K562 (cell line): ENCODE results near the gene SAV1. TPM values are rescaled to one million over a fixed set of nuclear protein-coding genes. Genes with fewer than 3 reads are reported as not detected.

Source experiments
- BRCA1 ChIP-seq, 2 experiments: fragments of 450-650 bp in 1 of 2; sonication (generic) in 1 of 2; formaldehyde crosslinking in 1 of 2; IDR thresholded peaks; 2 replicates each; pipeline versions ENCODE4 v1.5.0 to v1.6.1; 2017 to 2020; ENCODE audit warnings: mild to moderate bottlenecking in 1 of 2, missing genetic modification reagents in 1 of 2
- CSDE1 ChIP-seq, 2 experiments: fragments of 450-650 bp; IDR thresholded peaks; 2 replicates each; pipeline ENCODE4 v1.6.1; 2016; ENCODE audit warnings: mild to moderate bottlenecking in 1 of 2
- KDM1A ChIP-seq, 2 experiments: fragments of 450-650 bp; IDR thresholded peaks; 2 replicates each; pipeline ENCODE4 v1.6.1; 2016; ENCODE audit warnings: mild to moderate bottlenecking in 2 of 2
- NFYB ChIP-seq: IDR thresholded peaks from 2 replicates; pipeline ENCODE4 v1.6.1; 2011; ENCODE audit warnings: mild to moderate bottlenecking, moderate library complexity; ENCODE audit not compliant: insufficient read length; ENCODE audit errors: extremely low read depth
- NRF1 ChIP-seq, 2 experiments: fragments of 450-650 bp; IDR thresholded peaks in 1 of 2; conservative IDR thresholded peaks in 1 of 2; 2 replicates each; pipeline ENCODE4 v1.6.1; 2014; ENCODE audit warnings: mild to moderate bottlenecking in 2 of 2
- PRMT5 ChIP-seq: sonication (generic); formaldehyde crosslinking; IDR thresholded peaks from 2 replicates; pipeline ENCODE4 v1.5.0; 2020; ENCODE audit warnings: missing genetic modification reagents
- PTTG1 ChIP-seq: fragments of 450-650 bp; IDR thresholded peaks from 2 replicates; pipeline ENCODE4 v1.6.1; 2016; ENCODE audit warnings: low read depth, mild to moderate bottlenecking, missing genetic modification characterization, missing compliant biosample characterization
- TAF7 ChIP-seq: fragments of 450-650 bp; IDR thresholded peaks from 2 replicates; pipeline ENCODE4 v1.6.1; 2016; ENCODE audit warnings: missing genetic modification characterization, missing compliant biosample characterization
- polyA plus RNA-seq, 8 experiments: library from polyadenylated mRNA; depleted of rRNA in 4 of 8; stranded (reverse) in 5 of 8; unstranded in 3 of 8; fragments of >200 nt; fragmentation: Nextera tagmentation in 2 of 8; fragmentation: Illumina TruSeq in 1 of 8; extraction: Ambion mirVana in 2 of 8; extraction: Trizol in 1 of 8; gene quantifications; 2 replicates each; pipeline versions ENCODE4 v1.2.1 to v1.2.3, GENCODE V29; 2011 to 2014; ENCODE audit warnings: inconsistent platforms in 1 of 8, missing spikeins in 1 of 8
- total RNA-seq, 7 experiments: library from RNA; depleted of rRNA in 6 of 7; stranded (reverse); fragments of >200 nt in 6 of 7; fragmentation: Illumina TruSeq in 2 of 7; extraction: Trizol in 2 of 7; gene quantifications; 2 replicates each; pipeline versions ENCODE4 v1.2.1 to v1.2.3, GENCODE V29; 2011 to 2021; ENCODE audit warnings: low replicate concordance in 1 of 7
- TF ChIP-seq, protein P1 (sequence below), 2 experiments: IDR thresholded peaks; 2 replicates each; pipeline ENCODE4 v1.6.1; 2011; ENCODE audit warnings: borderline replicate concordance in 1 of 2, control low read depth in 1 of 2, low read depth in 1 of 2, low read length in 1 of 2, mild to moderate bottlenecking in 1 of 2, mixed read lengths in 1 of 2, moderate library complexity in 1 of 2; ENCODE audit not compliant: insufficient read depth in 1 of 2, insufficient read length in 1 of 2, poor library complexity in 1 of 2, severe bottlenecking in 1 of 2; ENCODE audit errors: extremely low read depth in 1 of 2
- TF ChIP-seq, protein P2 (sequence below): sonication (generic); formaldehyde crosslinking; IDR thresholded peaks from 2 replicates; pipeline ENCODE4 v1.5.0; 2020; ENCODE audit warnings: missing genetic modification reagents
- TF ChIP-seq, protein P3 (sequence below): sonication (generic); formaldehyde crosslinking; IDR thresholded peaks from 2 replicates; pipeline ENCODE4 v1.8.0; 2022; ENCODE audit warnings: mild to moderate bottlenecking, low read depth, missing genetic modification reagents
- TF ChIP-seq, protein P4 (sequence below): sonication (generic); formaldehyde crosslinking; IDR thresholded peaks from 2 replicates; pipeline ENCODE4 v1.9.0; 2022; ENCODE audit warnings: mild to moderate bottlenecking, missing genetic modification reagents

The SAV1 gene
- total and polyA plus RNA-seq, 9 of the 15 experiments (the other 6 are each of a cell fraction or from before 2014, with no cell fraction given) = 6.5 to 18.1 (median 16.1) TPM

DNA sequence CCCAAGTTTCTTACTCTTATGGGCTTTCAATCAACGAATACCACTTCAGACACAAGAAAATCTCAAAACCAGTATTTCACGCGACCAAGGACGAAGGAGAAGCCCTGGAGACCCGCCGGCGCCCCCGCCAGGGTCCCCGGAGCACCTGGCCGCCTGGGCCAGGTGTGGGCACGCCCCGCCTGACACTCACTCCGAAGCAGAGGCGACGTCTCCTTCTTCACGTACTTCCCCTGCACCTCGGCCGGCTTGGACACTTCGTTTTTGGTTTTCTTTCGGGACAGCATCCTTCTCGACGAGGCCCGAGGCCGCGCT lies 466 bp downstream of the SAV1 start (continued):
- TF ChIP-seq, protein P1, sequence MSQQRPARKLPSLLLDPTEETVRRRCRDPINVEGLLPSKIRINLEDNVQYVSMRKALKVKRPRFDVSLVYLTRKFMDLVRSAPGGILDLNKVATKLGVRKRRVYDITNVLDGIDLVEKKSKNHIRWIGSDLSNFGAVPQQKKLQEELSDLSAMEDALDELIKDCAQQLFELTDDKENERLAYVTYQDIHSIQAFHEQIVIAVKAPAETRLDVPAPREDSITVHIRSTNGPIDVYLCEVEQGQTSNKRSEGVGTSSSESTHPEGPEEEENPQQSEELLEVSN (IDR thresholded peaks at IDR 0.05; ENCODE audit: borderline replicate concordance in 1 of 2, extremely low read depth in 1 of 2, insufficient read depth in 1 of 2, insufficient read length in 1 of 2, low read depth in 1 of 2, low read length in 1 of 2, poor library complexity in 1 of 2, severe bottlenecking in 1 of 2) = no peak
- TF ChIP-seq TAF7 (no peak), PRMT5 (CRISPR knock-in tag) (no peak), KDM1A (IDR thresholded peaks at IDR 0.05) (no peak), CSDE1 (IDR thresholded peaks at IDR 0.05) (no peak), PTTG1 (tag) (no peak), BRCA1 (IDR thresholded peaks at IDR 0.05) (no peak), BRCA1 (CRISPR knock-in tag; IDR thresholded peaks at IDR 0.05) (no peak), NRF1 (conservative IDR thresholded peaks at IDR 0.05 in 1 of 2, IDR thresholded peaks at IDR 0.05 in 1 of 2) (no peak), NFYB (no peak)
- TF ChIP-seq, protein P2, sequence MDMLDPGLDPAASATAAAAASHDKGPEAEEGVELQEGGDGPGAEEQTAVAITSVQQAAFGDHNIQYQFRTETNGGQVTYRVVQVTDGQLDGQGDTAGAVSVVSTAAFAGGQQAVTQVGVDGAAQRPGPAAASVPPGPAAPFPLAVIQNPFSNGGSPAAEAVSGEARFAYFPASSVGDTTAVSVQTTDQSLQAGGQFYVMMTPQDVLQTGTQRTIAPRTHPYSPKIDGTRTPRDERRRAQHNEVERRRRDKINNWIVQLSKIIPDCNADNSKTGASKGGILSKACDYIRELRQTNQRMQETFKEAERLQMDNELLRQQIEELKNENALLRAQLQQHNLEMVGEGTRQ = no peak
- TF ChIP-seq, protein P3, sequence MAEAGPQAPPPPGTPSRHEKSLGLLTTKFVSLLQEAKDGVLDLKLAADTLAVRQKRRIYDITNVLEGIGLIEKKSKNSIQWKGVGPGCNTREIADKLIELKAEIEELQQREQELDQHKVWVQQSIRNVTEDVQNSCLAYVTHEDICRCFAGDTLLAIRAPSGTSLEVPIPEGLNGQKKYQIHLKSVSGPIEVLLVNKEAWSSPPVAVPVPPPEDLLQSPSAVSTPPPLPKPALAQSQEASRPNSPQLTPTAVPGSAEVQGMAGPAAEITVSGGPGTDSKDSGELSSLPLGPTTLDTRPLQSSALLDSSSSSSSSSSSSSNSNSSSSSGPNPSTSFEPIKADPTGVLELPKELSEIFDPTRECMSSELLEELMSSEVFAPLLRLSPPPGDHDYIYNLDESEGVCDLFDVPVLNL = no peak
- TF ChIP-seq, protein P4, sequence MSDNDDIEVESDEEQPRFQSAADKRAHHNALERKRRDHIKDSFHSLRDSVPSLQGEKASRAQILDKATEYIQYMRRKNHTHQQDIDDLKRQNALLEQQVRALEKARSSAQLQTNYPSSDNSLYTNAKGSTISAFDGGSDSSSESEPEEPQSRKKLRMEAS (CRISPR knock-in tag) = no peak
